Endothelial cell of umbilical vein (primary cell): ENCODE results near the gene LRG1. TPM values are rescaled to one million over a fixed set of nuclear protein-coding genes. Genes with fewer than 3 reads are reported as not detected.

Source experiments
- BruUV-seq: library from RNA; stranded (reverse); fragments of 400-500 nt; replicated peaks from 2 replicates; lab custom pipeline; 2021; lab: Mats Ljungman, UMichigan
- CTCF ChIA-PET: fragments of 300-600, 350-600 bp; sonication (Branson Sonifier 250); formaldehyde crosslinking; loops from one replicate; lab custom pipeline; 2021; ENCODE audit warnings: antibody characterized with exemption, inconsistent platforms; lab: Charles Lee
- POLR2A ChIA-PET: fragments of 300-600, 350-600 bp; sonication (Branson Sonifier 250); formaldehyde crosslinking; loops from one replicate; lab custom pipeline; 2021; ENCODE audit warnings: antibody characterized with exemption, inconsistent platforms; lab: Charles Lee
- DNase-seq: peaks from one replicate; pipeline ENCODE4 v3.0.0-alpha.2; 2011; ENCODE audit warnings: low read depth, low spot score
- FAIRE-seq: peaks from 2 replicates; lab custom pipeline; 2011; peaks lifted over from hg19 to GRCh38; lab: Jason Lieb, UNC
- H2AFZ ChIP-seq: 2 replicates; pipeline ENCODE4 v1.6.0; 2012; ENCODE audit warnings: low read depth, low read length, control low read depth, inconsistent platforms
- H3K27ac ChIP-seq: 2 replicates; pipeline ENCODE4 v1.5.1; 2011; ENCODE audit warnings: low read depth, mild to moderate bottlenecking, control low read depth, low read length, moderate library complexity; ENCODE audit not compliant: insufficient read depth
- H3K27me3 ChIP-seq, 2 experiments: 2 replicates each; pipeline versions ENCODE4 v1.6.0 to v1.6.1; 2011; ENCODE audit warnings: low read length in 2 of 2, mixed read lengths in 1 of 2; ENCODE audit not compliant: control insufficient read depth in 2 of 2, insufficient read depth in 2 of 2
- H3K36me3 ChIP-seq, 2 experiments: 2 replicates in 1 of 2; 3 replicates in 1 of 2; pipeline ENCODE4 v1.5.1; 2011; ENCODE audit warnings: low read length in 2 of 2, mild to moderate bottlenecking in 1 of 2, moderate library complexity in 1 of 2; ENCODE audit not compliant: control insufficient read depth in 2 of 2, insufficient read depth in 2 of 2; ENCODE audit errors: extremely low read depth in 1 of 2
- H3K4me1 ChIP-seq: 3 replicates; pipeline ENCODE4 v1.5.1; 2011; ENCODE audit warnings: mild to moderate bottlenecking, low read length; ENCODE audit not compliant: control insufficient read depth, insufficient read depth; ENCODE audit errors: extremely low read depth
- H3K4me2 ChIP-seq: 2 replicates; pipeline ENCODE4 v1.6.1; 2011; ENCODE audit warnings: low read length, control low read depth, mixed read lengths; ENCODE audit not compliant: insufficient read depth
- H3K4me3 ChIP-seq, 3 experiments: fragments of 200-600 bp in 1 of 3; sonication (generic), shearing (Covaris generic) in 1 of 3; replicated peaks in 1 of 3; 2 replicates each; pipeline ENCODE4 v1.5.1; 2011 to 2016; ENCODE audit warnings: control low read depth in 3 of 3, low read length in 3 of 3, mild to moderate bottlenecking in 2 of 3, inconsistent platforms in 1 of 3, low read depth in 1 of 3, moderate library complexity in 1 of 3; ENCODE audit not compliant: insufficient read depth in 1 of 3
- H3K79me2 ChIP-seq: 2 replicates; pipeline ENCODE4 v1.6.0; 2012; ENCODE audit warnings: low read length, inconsistent platforms; ENCODE audit not compliant: control insufficient read depth, insufficient read depth
- H3K9ac ChIP-seq: replicated peaks from 2 replicates; pipeline ENCODE3; 2011; ENCODE audit warnings: low read length, control low read depth; ENCODE audit not compliant: insufficient read depth; ENCODE audit errors: extremely low read depth
- H3K9me1 ChIP-seq: replicated peaks from 3 replicates; pipeline ENCODE4 v1.6.0; 2011; ENCODE audit warnings: mild to moderate bottlenecking, low read length; ENCODE audit not compliant: control insufficient read depth, insufficient read depth; ENCODE audit errors: extremely low read depth
- H3K9me3 ChIP-seq: replicated peaks from 2 replicates; pipeline ENCODE4 v1.5.1; 2012; ENCODE audit warnings: low read length, inconsistent platforms; ENCODE audit not compliant: control insufficient read depth, insufficient read depth
- H4K20me1 ChIP-seq: replicated peaks from 2 replicates; pipeline ENCODE3; 2011; ENCODE audit warnings: mild to moderate bottlenecking, low read length; ENCODE audit not compliant: control insufficient read depth, insufficient read depth; ENCODE audit errors: extremely low read depth
- CTCF ChIP-seq, 2 donors: IDR thresholded peaks; 1 replicate in 1 of 2; 2 replicates in 1 of 2; pipeline ENCODE4 v1.5.1; 2011; ENCODE audit warnings: low read length in 2 of 2, mild to moderate bottlenecking in 2 of 2, moderate library complexity in 2 of 2, control low read depth in 1 of 2, inconsistent platforms in 1 of 2, low read depth in 1 of 2; ENCODE audit not compliant: insufficient read depth in 1 of 2; ENCODE audit errors: extremely low read depth in 1 of 2
- EZH2 ChIP-seq: IDR thresholded peaks from 2 replicates; pipeline ENCODE4 v1.6.1; 2012; ENCODE audit warnings: borderline replicate concordance, low read depth, mild to moderate bottlenecking, moderate library complexity, low read length, inconsistent platforms; ENCODE audit not compliant: severe bottlenecking
- FOS ChIP-seq: IDR thresholded peaks from 2 replicates; pipeline ENCODE4 v1.6.1; 2011; ENCODE audit warnings: mild to moderate bottlenecking, low read length, moderate library complexity, borderline replicate concordance; ENCODE audit not compliant: insufficient read depth
- GATA2 ChIP-seq: IDR thresholded peaks from 2 replicates; pipeline ENCODE4 v1.7.0; 2011; ENCODE audit warnings: low read depth, mild to moderate bottlenecking, moderate library complexity, mixed read lengths, low read length; ENCODE audit not compliant: insufficient read length, insufficient read depth
- JUN ChIP-seq: IDR thresholded peaks from 2 replicates; pipeline ENCODE4 v1.6.1; 2011; ENCODE audit warnings: borderline replicate concordance, low read depth; ENCODE audit not compliant: insufficient read length, insufficient read depth
- MAX ChIP-seq: IDR thresholded peaks from 2 replicates; pipeline ENCODE4 v1.6.1; 2011; ENCODE audit not compliant: insufficient read depth, insufficient read length
- MYC ChIP-seq: IDR thresholded peaks from one replicate; pipeline ENCODE4 v1.6.1; 2011; ENCODE audit warnings: mild to moderate bottlenecking, low read depth, low read length
- POLR2A ChIP-seq: IDR thresholded peaks from 2 replicates; pipeline ENCODE4 v1.6.1; 2012; ENCODE audit warnings: low read depth, mild to moderate bottlenecking, control low read depth, low read length
- POLR2AphosphoS5 ChIP-seq: IDR thresholded peaks from 2 replicates; pipeline ENCODE4 v1.6.1; 2012; ENCODE audit warnings: low read depth, mild to moderate bottlenecking, control low read depth, low read length, moderate library complexity; ENCODE audit not compliant: insufficient read depth
- dilution Hi-C: fragments of 300-500 bp; cut with MboI; formaldehyde crosslinking; loops from one replicate; pipeline ENCODE4 v1.15.0; 2019; ENCODE audit warnings: low sequenced_read_pairs; ENCODE audit not compliant: extremely low pct_ligation_motif_present
- intact Hi-C: fragments of 100-400 bp; cut with micrococcal nuclease; formaldehyde crosslinking; loops from one replicate; pipeline ENCODE4 v1.10.0; 2022
- polyA plus RNA-seq, 4 experiments: library from polyadenylated mRNA; depleted of rRNA in 3 of 4; stranded (reverse) in 3 of 4; unstranded in 1 of 4; fragments of >200 nt; gene quantifications; 2 replicates each; pipeline versions ENCODE4 v1.2.1 to v1.2.3, GENCODE V29; 2011 to 2012; ENCODE audit warnings: missing spikeins in 1 of 4
- total RNA-seq: library from RNA; stranded (reverse); gene quantifications from 2 replicates; pipeline ENCODE4 v1.2.3, GENCODE V29; 2021

The LRG1 gene
- total and polyA plus RNA-seq, 2 donors (not counting 3 experiments of a cell fraction or from before 2014, with no cell fraction given), result 0.21 to 0.31 TPM

DNA sequence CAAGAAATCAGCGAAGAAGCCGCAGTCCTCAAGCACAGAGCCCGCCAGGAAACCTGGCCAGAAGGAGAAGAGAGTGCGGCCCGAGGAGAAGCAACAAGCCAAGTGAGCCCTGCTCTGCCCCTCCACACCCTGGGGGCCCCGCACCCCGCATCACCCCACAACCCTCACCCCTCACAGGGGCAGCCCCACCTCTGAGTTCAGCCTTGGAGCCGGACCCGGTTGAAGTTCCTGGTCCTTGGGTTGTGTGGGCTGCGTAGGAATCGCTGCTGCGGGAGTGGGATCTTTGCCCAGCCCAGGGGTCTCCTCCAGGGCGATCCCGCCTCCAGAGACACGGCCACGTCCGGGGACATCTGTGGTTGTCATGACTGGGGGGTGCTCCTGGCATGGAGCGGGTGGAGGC, 43.5 kb downstream of the LRG1 start:
- ChIA-PET CTCF (no interaction called here), POLR2A (no interaction called here)
- no peak overlapping the region for H3K9ac ChIP-seq

More for the DNA sequence above, 43.5 kb downstream of the LRG1 start:
- TF ChIP-seq FOS, result no peak
- TF ChIP-seq EZH2, result no peak
- TF ChIP-seq POLR2A, result no peak
- no peak for TF ChIP-seq GATA2
- no peak for TF ChIP-seq JUN
- TF ChIP-seq POLR2AphosphoS5, result no peak
- TF ChIP-seq CTCF (IDR thresholded peaks at IDR 0.05; ENCODE audit: extremely low read depth in 1 of 2, insufficient read depth in 1 of 2, low read depth in 1 of 2, low read length in 2 of 2), result no peak
- no peak for TF ChIP-seq MYC
- TF ChIP-seq MAX, result no peak
- no peaks in the 10 kb centered on the region for H3K9me1 ChIP-seq
- no peak overlapping the region for H2AFZ ChIP-seq
- no peak overlapping the region for H3K27ac ChIP-seq
- no peak overlapping the region for H3K4me3 ChIP-seq
- no TSS peak for BruUV-seq
- no peak overlapping the region for H3K4me2 ChIP-seq
- no peaks in the 10 kb centered on the region for H3K9me3 ChIP-seq
- no peaks in the 10 kb centered on the region for H3K79me2 ChIP-seq
- dilution Hi-C loops (no loop called here), intact Hi-C loops (no loop called here)
- FAIRE-seq (no peak), DNase-seq (no peak)
- H3K27me3 ChIP-seq, result no peaks in the 10 kb centered on the region
- no peaks in the 10 kb centered on the region for H4K20me1 ChIP-seq
- H3K4me1 ChIP-seq, result no peaks in the 10 kb centered on the region
- peaks cover 4 to 54% of the 10 kb centered on the region in 2 experiments for H3K36me3 ChIP-seq
